ENCODE results near the gene CDR2L.

CDR2L gene

DNA sequence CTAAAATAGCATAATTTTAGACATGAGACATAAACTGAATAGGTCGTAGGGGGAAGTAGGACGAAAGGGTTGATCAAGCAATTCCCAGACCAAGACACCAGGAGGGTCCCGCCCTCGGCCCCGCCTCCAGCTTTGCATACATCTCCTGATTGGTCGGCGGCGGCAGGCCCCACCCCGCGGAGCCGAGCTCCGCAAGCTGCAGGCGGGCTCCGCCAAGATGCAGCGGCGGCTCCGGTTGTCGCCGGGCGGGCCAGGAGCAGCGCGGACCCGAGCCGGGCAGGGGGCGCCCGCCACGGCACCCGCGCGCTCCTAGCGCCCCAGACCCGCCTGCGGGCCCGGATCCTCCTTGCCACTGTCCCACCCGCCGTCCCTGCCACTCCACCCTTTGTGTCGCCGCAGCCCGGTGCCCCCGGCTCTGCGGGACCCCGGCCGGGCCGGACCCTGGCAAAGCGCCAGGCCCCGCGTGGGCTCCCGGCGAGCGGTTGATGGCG lies at the start of gene CDR2L:
Gene CDR2L, plus strand, starts transcription at position 215 of the 491 bp plus-strand sequence. CDS start 412 bp downstream, outside the sequence.
- peak; percentile 78 to 86 for DNase-seq (ENCODE audit: low read depth in 2 of 2)

- DNase-seq (ENCODE audit: low read depth in 2 of 2): no peak
Observed at GRCh38 chr17:74938194-74938950, 49.1 kb upstream of the CDR2L start.

- no peak for DNase-seq (ENCODE audit: low read depth in 2 of 2)
Observed at GRCh38 chr17:74939534-74939933, 47.9 kb upstream of the CDR2L start.

GRCh38 chr17:74941128-74941725 lies 46.2 kb upstream of the CDR2L start:
- DNase-seq (ENCODE audit: low read depth in 2 of 2): no peak

GRCh38 chr17:74943808-74944522 lies 43.5 kb upstream of the CDR2L start:
- no peak for DNase-seq (ENCODE audit: low read depth in 2 of 2)

GRCh38 chr17:74945543-74945942 lies 41.9 kb upstream of the CDR2L start:
- no peak for DNase-seq (ENCODE audit: low read depth in 2 of 2)

GRCh38 chr17:74946641-74947040 lies 40.8 kb upstream of the CDR2L start:
- no peak for DNase-seq (ENCODE audit: low read depth in 2 of 2)

DNA sequence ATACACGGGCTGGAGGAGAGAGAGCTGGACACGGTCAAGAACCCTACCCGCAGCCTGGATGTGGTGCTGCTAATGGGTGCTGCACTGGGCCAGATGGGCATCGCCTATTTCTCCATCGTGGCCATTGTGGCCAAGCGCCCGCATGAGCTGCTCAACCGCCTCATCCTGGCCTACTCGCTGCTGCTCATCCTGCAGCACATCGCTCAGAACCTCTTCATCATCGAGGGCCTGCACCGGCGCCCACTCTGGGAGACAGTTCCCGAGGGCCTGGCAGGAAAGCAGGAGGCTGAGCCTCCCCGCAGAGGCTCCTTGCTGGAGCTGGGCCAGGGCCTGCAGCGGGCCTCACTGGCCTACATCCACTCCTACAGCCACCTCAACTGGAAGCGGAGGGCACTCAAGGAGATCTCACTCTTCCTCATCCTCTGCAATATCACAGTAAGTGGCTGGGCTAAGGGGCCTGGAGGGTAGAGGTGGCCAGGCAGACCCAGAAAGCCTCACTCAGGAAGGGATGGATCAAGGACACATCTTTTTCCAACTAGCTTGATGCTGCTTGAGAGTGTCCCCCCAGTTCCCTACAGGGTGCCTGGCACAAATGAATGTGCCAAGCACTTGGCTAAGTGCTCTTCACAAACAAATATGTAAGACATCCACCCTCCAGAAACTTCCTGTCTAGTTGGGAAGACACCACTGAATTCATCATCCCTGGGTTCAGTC lies 40.2 kb upstream of the CDR2L start:
- no peak for DNase-seq (ENCODE audit: low read depth in 2 of 2)

DNA sequence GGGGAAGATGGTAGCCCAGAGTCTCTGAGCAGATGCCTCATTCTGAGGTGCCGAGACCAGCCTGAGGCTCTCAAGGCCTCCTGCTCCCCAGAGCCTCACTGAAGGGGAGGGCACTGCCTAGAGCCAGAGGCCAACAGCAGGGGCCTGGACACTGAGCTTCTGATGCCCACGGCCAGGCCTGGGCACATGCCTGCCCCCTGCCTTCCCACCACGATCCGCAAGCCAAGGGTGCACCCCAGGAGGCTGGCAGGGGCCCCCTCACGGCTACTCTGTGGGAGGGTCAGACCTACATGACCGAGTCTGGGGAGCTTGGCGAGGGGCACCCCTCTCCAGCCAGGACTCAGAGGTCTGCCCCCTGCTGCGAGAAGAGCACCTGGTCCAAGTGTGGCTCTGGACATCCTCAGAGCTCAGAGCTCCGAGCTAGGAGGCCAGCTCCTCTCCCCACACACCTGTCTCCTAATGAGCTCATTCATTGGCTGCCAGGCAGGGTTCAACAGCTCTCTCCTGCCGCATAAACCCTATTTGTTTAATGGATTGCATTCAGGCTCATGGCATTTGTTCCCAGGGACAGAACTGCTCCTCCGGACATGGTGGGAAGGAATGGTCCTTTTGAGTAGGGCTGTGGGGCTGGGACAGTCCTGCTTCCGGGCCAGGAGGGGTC lies 37.8 kb upstream of the CDR2L start:
- no peak for DNase-seq (ENCODE audit: low read depth in 2 of 2)

DNA sequence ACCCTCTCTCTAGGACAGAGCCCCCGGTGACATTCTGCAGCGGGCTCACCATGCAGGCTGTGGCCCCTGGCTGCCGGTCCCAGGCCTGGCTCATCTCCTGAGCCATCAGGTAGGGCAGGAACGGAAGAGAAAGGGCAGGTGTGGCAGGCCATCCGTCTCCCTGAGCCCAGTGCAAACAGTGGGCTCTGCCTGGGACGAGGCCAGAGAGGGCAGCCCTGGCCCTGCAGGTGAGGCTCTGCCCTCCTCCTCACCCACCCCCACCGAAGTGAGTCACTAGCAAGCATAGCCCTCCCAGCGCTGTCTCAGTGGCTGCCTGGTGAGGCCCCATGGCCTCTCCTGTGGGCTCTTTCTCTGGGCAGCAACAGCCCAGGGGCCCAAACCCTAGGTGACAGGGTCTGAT lies 37.2 kb upstream of the CDR2L start:
- no peak for DNase-seq (ENCODE audit: low read depth in 2 of 2)

DNA sequence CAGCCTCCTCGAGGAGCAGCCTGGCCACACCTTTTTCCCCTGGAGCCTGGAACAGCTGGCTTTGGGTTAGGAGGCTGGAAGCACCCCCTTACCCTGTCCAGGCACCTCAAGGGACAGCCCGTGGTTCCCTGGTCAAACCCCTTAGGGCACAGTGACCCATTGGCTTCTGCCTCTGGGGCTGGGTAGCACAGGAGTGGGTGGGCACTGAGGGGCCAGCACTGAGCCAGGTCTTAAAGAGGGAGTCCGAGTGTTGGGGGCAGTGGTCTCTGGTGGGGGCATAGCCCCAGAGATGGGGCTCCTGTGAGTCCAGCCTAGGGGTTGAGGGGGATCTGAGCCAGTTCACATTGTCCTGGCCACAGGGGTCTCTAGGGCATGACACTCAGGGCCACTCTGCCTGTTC lies 36.4 kb upstream of the CDR2L start:
- DNase-seq (ENCODE audit: low read depth in 2 of 2): no peak

DNA sequence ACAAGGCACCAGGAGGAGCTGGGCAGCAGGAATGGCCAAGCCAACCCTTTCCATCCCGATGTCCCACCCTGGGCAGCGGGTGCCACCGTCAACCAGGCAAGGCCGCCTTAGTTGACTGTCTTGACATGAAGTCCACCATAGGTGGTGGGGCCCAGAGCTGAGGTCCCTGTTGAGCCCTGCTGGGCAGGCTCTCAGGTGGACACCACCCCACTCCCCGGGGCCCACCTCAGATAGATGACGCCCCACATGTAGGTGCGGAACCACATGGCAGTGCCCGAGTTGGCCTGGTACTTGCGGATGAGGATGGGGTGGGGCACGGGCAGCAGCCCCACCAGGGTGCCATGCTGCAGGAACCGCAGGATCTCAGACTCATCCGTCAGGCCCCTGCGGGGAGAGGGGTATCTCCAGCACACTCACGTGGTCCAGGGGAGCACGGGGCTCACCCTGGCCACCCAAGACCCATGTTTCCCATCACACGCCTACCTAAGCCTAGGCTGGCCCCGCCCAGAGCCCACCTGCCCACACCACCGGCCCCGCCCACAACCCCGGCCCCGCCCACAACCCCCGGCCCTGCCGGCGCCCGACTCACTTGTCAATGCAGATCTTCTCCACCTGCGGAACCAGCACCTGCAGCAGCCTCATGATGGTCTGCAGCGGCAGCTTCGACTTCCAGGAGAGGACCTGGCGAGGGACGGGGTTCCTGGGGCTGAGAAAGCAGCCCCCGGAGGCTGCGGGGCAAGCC lies 35.6 kb upstream of the CDR2L start:
- DNase-seq (ENCODE audit: low read depth in 2 of 2): no peak

GRCh38 chr17:74952431-74953133 lies 34.9 kb upstream of the CDR2L start:
- no peak for DNase-seq (ENCODE audit: low read depth in 2 of 2)

DNA sequence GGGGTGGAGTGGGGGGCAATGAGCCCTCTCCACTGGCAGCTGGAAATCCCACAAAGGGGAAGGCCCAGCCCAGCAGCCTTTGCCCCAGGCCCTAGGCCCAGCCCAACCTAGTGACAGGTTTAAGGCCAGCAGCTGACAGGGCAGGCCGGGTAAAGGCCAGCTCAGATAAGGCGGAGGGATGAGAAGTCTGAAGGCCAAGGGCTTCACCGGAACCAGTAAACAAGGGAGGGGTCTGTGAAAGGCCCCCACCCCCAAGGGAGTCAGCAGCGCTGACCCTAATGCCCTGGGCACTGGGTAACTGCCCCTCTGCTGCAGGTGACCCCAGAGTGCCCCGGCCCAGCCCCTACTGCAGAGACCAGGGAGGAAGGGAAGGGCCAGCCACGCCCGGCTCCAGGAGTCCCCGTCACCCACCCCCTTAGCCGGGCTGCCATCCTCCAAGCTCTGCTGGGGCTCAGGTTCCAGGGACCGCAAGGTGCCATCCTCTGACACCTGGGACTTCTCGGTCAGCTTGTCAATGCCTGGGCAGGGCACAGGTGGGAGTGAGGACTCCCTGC lies 34.2 kb upstream of the CDR2L start:
- no peak for DNase-seq (ENCODE audit: low read depth in 2 of 2)

DNA sequence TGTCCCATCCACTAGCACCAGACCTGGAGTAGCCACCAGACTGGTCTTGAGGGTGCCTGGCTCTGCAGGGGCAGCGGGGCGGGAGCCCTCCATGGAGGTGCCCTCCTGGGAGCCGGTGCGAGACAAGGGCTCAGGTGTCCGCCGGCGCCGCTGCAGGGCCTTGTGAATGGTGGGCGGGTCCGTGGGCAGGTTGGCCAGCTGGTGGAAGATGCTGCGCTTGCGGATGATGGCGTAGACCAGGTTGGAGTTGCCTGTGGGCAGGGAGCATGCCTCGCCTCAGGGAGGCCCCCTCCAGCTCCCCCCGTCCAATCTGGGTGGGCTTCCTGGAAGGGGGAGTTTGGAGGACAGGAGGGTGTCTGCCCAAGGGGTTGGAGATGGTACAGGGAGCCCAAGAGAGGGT lies 33.3 kb upstream of the CDR2L start:
- DNase-seq (ENCODE audit: low read depth in 2 of 2): no peak

DNA sequence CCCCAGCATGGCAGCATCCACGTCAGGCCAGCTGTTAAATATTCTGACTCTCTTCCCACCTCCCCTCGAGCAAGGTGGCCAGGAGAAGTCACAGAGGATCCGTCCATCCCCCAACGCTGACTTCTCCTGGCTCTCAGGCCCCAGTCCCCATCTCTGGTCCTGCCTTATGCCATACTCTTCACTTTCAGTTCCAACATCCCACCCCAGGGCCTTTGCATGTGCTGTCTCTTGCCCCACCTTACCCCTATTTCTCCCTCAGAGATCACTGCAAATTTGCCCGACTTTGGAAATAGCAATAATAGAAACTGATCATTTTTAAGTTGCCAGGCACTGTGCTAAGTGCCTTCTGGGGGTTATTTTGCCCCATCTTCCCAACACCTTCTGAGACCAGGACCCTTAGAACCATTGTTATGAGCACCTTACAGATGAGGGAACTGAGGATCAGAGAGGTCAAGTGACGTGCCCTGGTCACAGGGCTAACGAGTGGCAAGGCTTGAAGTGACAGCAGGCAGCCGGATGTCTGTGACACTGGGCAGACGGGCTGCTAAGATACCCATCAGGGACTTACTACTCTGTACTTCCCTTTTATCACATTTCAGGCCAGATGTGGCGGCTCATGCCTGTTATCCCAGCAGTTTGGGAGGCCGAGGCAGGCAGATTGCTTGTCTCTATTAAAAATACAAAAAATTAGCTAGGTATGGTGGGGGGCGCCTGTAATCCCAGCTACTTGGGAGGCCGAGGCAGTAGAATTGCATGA lies 32.6 kb upstream of the CDR2L start:
- DNase-seq (ENCODE audit: low read depth in 2 of 2): no peak

- no peak for DNase-seq (ENCODE audit: low read depth in 2 of 2)
Observed at GRCh38 chr17:74956093-74956492, 31.3 kb upstream of the CDR2L start.

DNA sequence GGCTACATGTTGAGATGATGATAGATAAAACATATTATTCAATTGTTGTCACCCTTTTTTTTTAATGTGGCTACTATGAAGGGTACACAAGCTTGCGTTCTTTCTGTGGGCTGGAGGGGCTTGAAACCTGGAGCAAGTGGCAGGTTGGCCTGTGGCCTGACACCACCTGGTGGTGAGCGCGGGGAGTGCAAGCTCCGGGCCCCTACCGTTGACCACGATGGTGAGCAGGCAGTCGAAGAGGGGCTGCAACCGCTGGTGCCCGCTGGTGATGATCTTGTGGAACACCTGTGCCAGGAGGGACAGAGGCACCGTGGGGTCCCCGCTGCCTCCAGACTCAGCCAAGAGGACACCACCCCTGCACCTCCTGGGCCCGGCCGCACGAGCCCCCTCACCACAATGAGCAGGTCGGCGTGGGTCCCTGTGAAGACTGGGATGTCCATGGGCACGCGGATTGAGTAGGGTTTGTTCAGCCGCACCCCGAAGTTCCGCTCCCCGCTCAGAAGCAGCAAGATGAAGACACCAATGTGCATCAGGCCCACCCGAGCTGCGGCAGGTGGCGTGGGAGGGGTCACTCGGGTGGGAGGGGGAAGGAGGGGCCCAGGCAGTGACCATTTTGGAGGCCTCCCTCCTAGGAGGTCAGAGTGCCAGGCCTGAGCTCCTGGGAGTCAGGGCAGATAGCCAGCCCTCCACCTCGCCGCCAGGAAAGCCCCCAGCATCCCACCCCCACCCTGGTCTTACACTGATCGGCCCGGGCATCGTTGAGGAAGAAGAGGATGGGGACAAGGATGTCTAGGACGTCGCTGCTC lies 29.3 kb upstream of the CDR2L start:
- DNase-seq (ENCODE audit: low read depth in 2 of 2): peak; percentile 58 to 60
